GM10266 (cell line): ENCODE results near the gene RXFP4.

ENCODE experiments used
- DNase-seq: peaks from one replicate; pipeline ENCODE4 v3.0.0; 2012; ENCODE audit errors: extremely low spot score
- TF ChIP-seq, protein P1 (sequence below): IDR thresholded peaks from 2 replicates; pipeline ENCODE4 v1.5.1; 2012; ENCODE audit warnings: mild to moderate bottlenecking, low read depth; ENCODE audit not compliant: control insufficient read depth, insufficient read depth; ENCODE audit errors: missing control alignments

RXFP4 gene

DNA sequence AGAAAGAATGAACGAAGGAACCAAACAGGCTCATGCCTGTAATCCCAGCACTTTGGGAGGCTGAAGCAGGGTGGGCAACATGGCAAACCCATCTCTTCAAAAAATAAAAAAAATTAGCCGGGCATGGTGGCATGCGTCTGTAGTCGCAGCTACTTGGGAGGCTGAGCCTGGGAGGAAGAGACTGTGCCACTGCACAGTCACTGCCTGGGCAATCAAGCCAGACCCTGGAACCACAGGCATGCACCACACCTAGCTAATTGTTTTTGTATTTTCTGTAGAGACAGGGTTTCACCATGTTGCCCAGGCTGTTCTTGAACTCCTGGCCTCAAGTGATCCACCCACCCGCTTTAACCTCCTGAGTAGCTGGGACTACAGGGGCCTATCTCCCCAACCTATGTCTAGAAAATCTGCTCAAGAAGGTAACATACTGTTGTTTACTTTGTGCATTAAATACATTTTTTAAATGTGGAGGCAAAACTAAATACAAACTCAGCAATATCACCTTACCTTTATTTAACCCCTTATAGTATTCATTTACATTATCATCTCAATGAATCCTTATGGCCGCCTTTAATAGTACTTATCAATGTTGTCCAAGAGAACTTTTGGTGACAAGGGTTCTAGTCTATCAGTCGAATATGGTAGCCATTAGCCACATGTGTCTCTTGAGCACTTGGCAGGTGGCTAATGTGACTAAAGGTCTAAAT lies 10.0 kb upstream of the RXFP4 start:
- no peak for DNase-seq
- TF ChIP-seq, protein P1, sequence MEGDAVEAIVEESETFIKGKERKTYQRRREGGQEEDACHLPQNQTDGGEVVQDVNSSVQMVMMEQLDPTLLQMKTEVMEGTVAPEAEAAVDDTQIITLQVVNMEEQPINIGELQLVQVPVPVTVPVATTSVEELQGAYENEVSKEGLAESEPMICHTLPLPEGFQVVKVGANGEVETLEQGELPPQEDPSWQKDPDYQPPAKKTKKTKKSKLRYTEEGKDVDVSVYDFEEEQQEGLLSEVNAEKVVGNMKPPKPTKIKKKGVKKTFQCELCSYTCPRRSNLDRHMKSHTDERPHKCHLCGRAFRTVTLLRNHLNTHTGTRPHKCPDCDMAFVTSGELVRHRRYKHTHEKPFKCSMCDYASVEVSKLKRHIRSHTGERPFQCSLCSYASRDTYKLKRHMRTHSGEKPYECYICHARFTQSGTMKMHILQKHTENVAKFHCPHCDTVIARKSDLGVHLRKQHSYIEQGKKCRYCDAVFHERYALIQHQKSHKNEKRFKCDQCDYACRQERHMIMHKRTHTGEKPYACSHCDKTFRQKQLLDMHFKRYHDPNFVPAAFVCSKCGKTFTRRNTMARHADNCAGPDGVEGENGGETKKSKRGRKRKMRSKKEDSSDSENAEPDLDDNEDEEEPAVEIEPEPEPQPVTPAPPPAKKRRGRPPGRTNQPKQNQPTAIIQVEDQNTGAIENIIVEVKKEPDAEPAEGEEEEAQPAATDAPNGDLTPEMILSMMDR: no peak

DNA sequence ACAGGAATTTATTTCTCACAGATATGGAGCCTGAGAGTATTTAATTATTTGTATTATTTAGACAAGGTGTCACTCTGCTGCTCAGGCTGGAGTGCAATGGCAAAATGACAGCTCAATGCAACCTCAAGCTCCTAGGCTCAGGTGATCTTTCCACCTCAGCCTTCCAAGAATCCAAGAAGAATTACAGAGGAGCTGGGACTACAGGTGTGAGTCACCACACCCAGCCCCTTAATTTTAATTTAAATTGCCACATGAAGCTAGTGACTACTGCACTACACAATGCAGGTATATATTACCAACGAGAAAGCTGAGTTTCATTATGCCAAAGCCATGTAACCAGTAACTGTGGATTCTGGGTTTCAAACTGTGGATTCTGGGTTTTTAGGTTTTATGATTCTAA lies 9.4 kb upstream of the RXFP4 start:
- no peak for DNase-seq
- TF ChIP-seq, protein P1: no peak

GRCh38 chr1:155932487-155932886 lies 9.0 kb upstream of the RXFP4 start:
- no peak for DNase-seq
- TF ChIP-seq, protein P1: no peak

- TF ChIP-seq, protein P1: no peak
These were observed 7.8 kb upstream of the RXFP4 start for GRCh38 chr1:155933591-155934096.

GRCh38 chr1:155934097-155934935 lies 7.1 kb upstream of the RXFP4 start, which contains the start of gene KHDC4:
TSS of gene KHDC4 (minus strand) at chr1:155934413. CDS start at chr1:155934373, 40 bp downstream.
- peak; percentile 91 for DNase-seq
- TF ChIP-seq, protein P1: peak; percentile 11

More at GRCh38 chr1:155933591-155934096, 7.8 kb upstream of the RXFP4 start:
- no peak for DNase-seq

GRCh38 chr1:155934936-155935590 lies 6.4 kb upstream of the RXFP4 start:
- no peak for DNase-seq
- TF ChIP-seq, protein P1: no peak
